Kidney (tissue), 14 donors: ENCODE results near the gene SHOC1. TPM values are rescaled to one million over a fixed set of nuclear protein-coding genes. Genes with fewer than 3 reads are reported as not detected.

Source experiments
- DNase-seq, 5 donors: peaks; one replicate each; pipeline ENCODE4 v3.0.0-alpha.2; 2013 to 2020
- FAIRE-seq: peaks from 2 replicates; lab custom pipeline; 2012; peaks lifted over from hg19 to GRCh38; lab: Jason Lieb, UNC
- H3K27ac ChIP-seq, 2 donors: one replicate each; pipeline ENCODE4 v1.7.0; 2013; ENCODE audit warnings: low read depth in 2 of 2, low read length in 2 of 2, inconsistent platforms in 1 of 2
- H3K27me3 ChIP-seq: one replicate; pipeline ENCODE4 v1.7.1; 2013; ENCODE audit warnings: low read length, inconsistent platforms; ENCODE audit not compliant: control insufficient read depth, insufficient read depth
- H3K36me3 ChIP-seq, 3 donors: one replicate each; pipeline versions ENCODE4 v1.7.0 to v1.7.1; 2013; ENCODE audit warnings: low read length in 3 of 3, control low read depth in 1 of 3, inconsistent platforms in 1 of 3; ENCODE audit not compliant: insufficient read depth in 3 of 3, control insufficient read depth in 2 of 3
- H3K4me1 ChIP-seq, 3 donors: one replicate each; pipeline versions ENCODE4 v1.7.0 to v1.7.1; 2013; ENCODE audit warnings: low read length in 3 of 3, inconsistent platforms in 1 of 3, low read depth in 1 of 3; ENCODE audit not compliant: control insufficient read depth in 2 of 3, insufficient read depth in 2 of 3
- H3K4me3 ChIP-seq, 3 donors: one replicate each; pipeline versions ENCODE4 v1.7.0 to v1.8.1; 2013; ENCODE audit warnings: low read length in 3 of 3, control low read depth in 1 of 3, inconsistent platforms in 1 of 3
- H3K9ac ChIP-seq, 3 donors: one replicate each; pipeline versions ENCODE4 v1.7.0 to v1.7.1; 2013; ENCODE audit warnings: low read length in 3 of 3, control low read depth in 1 of 3, inconsistent platforms in 1 of 3
- H3K9me3 ChIP-seq, 3 donors: one replicate each; pipeline versions ENCODE4 v1.7.0 to v1.7.1; 2013; ENCODE audit warnings: low read length in 3 of 3, control low read depth in 1 of 3, inconsistent platforms in 1 of 3; ENCODE audit not compliant: control insufficient read depth in 2 of 3, insufficient read depth in 1 of 3
- CTCF ChIP-seq: IDR thresholded peaks from 3 replicates; pipeline ENCODE4 v1.5.1; 2012; ENCODE audit warnings: mild to moderate bottlenecking, moderate library complexity, borderline replicate concordance; ENCODE audit not compliant: insufficient read depth; ENCODE audit errors: extremely low read depth
- intact Hi-C: fragments of 100-400 bp; cut with DNase I; formaldehyde crosslinking; loops from one replicate; pipeline ENCODE4 v1.11.1; 2022
- polyA plus RNA-seq: library from polyadenylated mRNA; stranded (reverse); fragments of 350-450 nt; fragmentation: Illumina TruSeq; extraction: RNeasy Lipid Tissue Mini Kit (QIAGEN cat#74804); gene quantifications from one replicate; pipeline ENCODE4 v1.2.3, GENCODE V29; 2014; ENCODE audit warnings: low read depth, low replicate concordance; ENCODE audit not compliant: insufficient read depth
- total RNA-seq: library from RNA; stranded (reverse); fragmentation: NEBNext Ultra II Directional; extraction: Animal tissue kit (Norgen Biotek cat#: 25700); gene quantifications from one replicate; pipeline ENCODE4 v1.2.1, GENCODE V29; 2021
- donor health status: control.
- donor health status: control.
- donor health status: control.
- donor health status: control.
- donor health status: control.
- donor health status: DM: yes; HTN: yes; CAD: no.
- donor health status: Normal renal cell carcinoma (clear cell type).

SHOC1 gene
- total and polyA plus RNA-seq, 2 donors from 2014 or later, result 0.16 to 2.5 TPM

DNA sequence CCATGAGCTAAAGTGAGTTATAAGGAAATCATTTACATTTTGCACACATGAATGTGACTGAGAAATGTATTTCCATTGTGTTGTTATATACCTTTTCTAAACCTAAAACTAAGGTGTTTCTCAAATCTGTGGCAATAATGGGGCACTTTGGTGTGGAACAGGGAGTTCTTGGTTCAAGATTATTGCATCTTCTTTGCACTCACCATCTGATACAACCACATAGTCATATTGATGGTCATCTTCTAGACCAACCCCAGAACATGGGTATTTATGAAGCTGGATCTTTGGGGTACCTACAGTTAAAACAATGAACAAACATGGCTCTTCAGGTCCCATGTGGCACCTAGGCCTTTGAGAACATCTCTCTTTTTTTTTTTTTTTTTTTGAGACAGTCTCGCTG is 24.6 kb upstream of the SHOC1 start:
- Histone ChIP-seq H3K27ac (no peak overlapping the region), H3K36me3 (no peaks in the 10 kb centered on the region), H3K4me3 (no peak overlapping the region), H3K9ac (no peak overlapping the region), H3K9me3 (no peaks in the 10 kb centered on the region), H3K27me3 (no peaks in the 10 kb centered on the region), H3K4me1 (no peaks in the 10 kb centered on the region)
- FAIRE-seq, result no peak
- DNase-seq, result no peak
- TF ChIP-seq CTCF, result no peak
- intact Hi-C loops, result no loop called here

DNA sequence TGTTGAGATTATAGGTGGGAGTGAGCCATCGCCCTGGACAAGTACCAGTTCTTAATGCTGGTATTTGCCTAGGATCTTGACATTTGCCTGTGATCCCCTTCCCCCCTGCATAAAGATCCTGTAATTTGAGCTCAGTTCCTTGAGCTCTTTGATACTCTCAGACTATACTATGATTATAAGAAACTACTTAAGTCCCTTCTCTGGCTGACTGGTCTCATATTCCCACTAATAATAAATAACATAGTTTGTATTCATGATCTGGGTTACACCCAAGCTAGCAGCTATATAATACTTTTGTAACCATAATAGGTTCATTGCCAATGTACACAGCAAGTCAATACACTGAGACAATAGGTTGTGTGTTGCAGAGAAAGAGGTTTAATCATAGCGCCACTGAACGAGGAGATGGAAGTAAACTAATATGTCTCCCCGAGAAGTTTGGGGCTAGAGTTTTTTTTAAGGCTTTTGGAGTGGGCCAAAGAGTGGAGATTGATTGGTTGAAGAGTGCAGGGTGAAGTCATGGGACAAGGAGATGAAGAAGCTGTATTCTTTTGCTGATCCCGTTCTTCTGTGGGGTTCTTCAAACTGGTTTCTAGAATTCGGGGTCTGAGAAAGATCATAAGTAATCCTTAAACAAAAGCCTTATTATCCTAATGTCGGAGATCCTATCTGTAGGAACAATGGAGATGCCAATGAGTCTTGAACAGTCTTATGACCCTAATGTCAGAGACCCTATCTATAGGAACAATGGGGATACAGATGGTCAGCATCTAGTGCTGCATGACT is 20.7 kb upstream of the SHOC1 start:
- peaks cover 0 to 2% (median 0%) of the 10 kb centered on the region in 3 donors for H3K4me1 ChIP-seq
- DNase-seq (no peak), FAIRE-seq (no peak)
- no peaks in the 10 kb centered on the region for H3K36me3 ChIP-seq
- no peaks in the 10 kb centered on the region for H3K27me3 ChIP-seq
- intact Hi-C loops, result no loop called here
- no peak for TF ChIP-seq CTCF
- no peaks in the 10 kb centered on the region for H3K9me3 ChIP-seq
- H3K27ac ChIP-seq, result no peak overlapping the region
- H3K9ac ChIP-seq, result no peak overlapping the region
- H3K4me3 ChIP-seq, result no peak overlapping the region

GRCh38 chr9:111812337-111812736 is 17.6 kb upstream of the SHOC1 start:
- intact Hi-C loops, result no loop called here
- no peak for DNase-seq

More at GRCh38 chr9:111812337-111812736, 17.6 kb upstream of the SHOC1 start:
- Histone ChIP-seq H3K27ac (no peak overlapping the region), H3K4me3 (no peak overlapping the region), H3K9ac (no peak overlapping the region), H3K36me3 (no peaks in the 10 kb centered on the region), H3K4me1 (peaks cover 0 to 2% (median 0%) of the 10 kb centered on the region in 3 donors), H3K9me3 (no peaks in the 10 kb centered on the region), H3K27me3 (no peaks in the 10 kb centered on the region)
- no peak for TF ChIP-seq CTCF
- no peak for FAIRE-seq
